ENCODE measurements around the gene DR1. TPM values are rescaled to one million over a fixed set of nuclear protein-coding genes. Genes with fewer than 3 reads are reported as not detected.

DR1 gene
- total RNA-seq, 1 donor from 2014 or later: 8.7 TPM

Other genes with a start within 250 kb of the DR1 start
- 39.1 TPM for gene TMED5, start 165.5 kb upstream of the DR1 start, total RNA-seq
- gene CCDC18, start 165.2 kb upstream of the DR1 start, total RNA-seq: 1.4 TPM
- gene FNBP1L, start 102.2 kb downstream of the DR1 start, total RNA-seq: 12.6 TPM

Measured in ascending aorta (tissue), 1 donor.